IPS-18a (cell line): Measurements from ENCODE around the gene SYNDIG1.

Experiments used
- H3K27ac ChIP-seq: one replicate; pipeline ENCODE4 v1.5.1; 2013; ENCODE audit warnings: low read length
- H3K27me3 ChIP-seq: one replicate; pipeline ENCODE4 v1.6.1; 2013; ENCODE audit warnings: mild to moderate bottlenecking, low read length; ENCODE audit not compliant: control insufficient read depth, insufficient read depth
- H3K36me3 ChIP-seq: one replicate; pipeline ENCODE4 v1.6.1; 2013; ENCODE audit warnings: low read depth, low read length; ENCODE audit not compliant: control insufficient read depth
- H3K4me1 ChIP-seq: one replicate; pipeline ENCODE4 v1.6.1; 2013; ENCODE audit warnings: low read depth, low read length; ENCODE audit not compliant: control insufficient read depth
- H3K4me3 ChIP-seq: one replicate; pipeline ENCODE4 v1.5.1; 2013; ENCODE audit warnings: low read length
- H3K9ac ChIP-seq: one replicate; pipeline ENCODE4 v1.6.1; 2013; ENCODE audit warnings: mild to moderate bottlenecking, low read length, moderate library complexity
- H3K9me3 ChIP-seq: one replicate; pipeline ENCODE4 v1.6.1; 2013; ENCODE audit warnings: low read depth, low read length; ENCODE audit not compliant: control insufficient read depth

SYNDIG1 gene

GRCh38 chr20:24535941-24536730, 66.7 kb downstream of the SYNDIG1 start:
- Histone ChIP-seq H3K27ac (no peak overlapping the region), H3K27me3 (no peaks in the 10 kb centered on the region), H3K4me3 (no peak overlapping the region), H3K9ac (no peak overlapping the region), H3K36me3 (no peaks in the 10 kb centered on the region), H3K4me1 (no peaks in the 10 kb centered on the region), H3K9me3 (no peaks in the 10 kb centered on the region)

- Histone ChIP-seq H3K9me3 (no peaks in the 10 kb centered on the region), H3K27ac (no peak overlapping the region), H3K4me3 (no peak overlapping the region), H3K9ac (no peak overlapping the region), H3K27me3 (no peaks in the 10 kb centered on the region), H3K36me3 (no peaks in the 10 kb centered on the region), H3K4me1 (no peaks in the 10 kb centered on the region)
Measured at GRCh38 chr20:24537210-24537609, 67.8 kb downstream of the SYNDIG1 start.

GRCh38 chr20:24542721-24543120, 73.3 kb downstream of the SYNDIG1 start:
- H3K9me3 ChIP-seq: no peaks in the 10 kb centered on the region

GRCh38 chr20:24543168-24543567, 73.7 kb downstream of the SYNDIG1 start:
- Histone ChIP-seq H3K27ac (no peak overlapping the region), H3K9ac (no peak overlapping the region), H3K4me3 (no peak overlapping the region), H3K9me3 (no peaks in the 10 kb centered on the region), H3K36me3 (peaks cover 11% of the 10 kb centered on the region), H3K27me3 (no peaks in the 10 kb centered on the region), H3K4me1 (no peaks in the 10 kb centered on the region)

More at GRCh38 chr20:24542721-24543120, 73.3 kb downstream of the SYNDIG1 start:
- Histone ChIP-seq H3K36me3 (peaks cover 10% of the 10 kb centered on the region), H3K4me1 (no peaks in the 10 kb centered on the region), H3K27me3 (no peaks in the 10 kb centered on the region), H3K9ac (no peak overlapping the region), H3K27ac (no peak overlapping the region), H3K4me3 (no peak overlapping the region)

GRCh38 chr20:24543741-24544140, 74.3 kb downstream of the SYNDIG1 start:
- peaks cover 11% of the 10 kb centered on the region for H3K36me3 ChIP-seq
- no peaks in the 10 kb centered on the region for H3K4me1 ChIP-seq
- no peak overlapping the region for H3K9ac ChIP-seq
- H3K9me3 ChIP-seq: no peaks in the 10 kb centered on the region
- H3K27ac ChIP-seq: no peak overlapping the region
- H3K27me3 ChIP-seq: no peaks in the 10 kb centered on the region
- no peak overlapping the region for H3K4me3 ChIP-seq

- Histone ChIP-seq H3K36me3 (peaks cover 11% of the 10 kb centered on the region), H3K4me3 (no peak overlapping the region), H3K27ac (no peak overlapping the region), H3K9me3 (no peaks in the 10 kb centered on the region), H3K4me1 (no peaks in the 10 kb centered on the region), H3K9ac (no peak overlapping the region), H3K27me3 (no peaks in the 10 kb centered on the region)
Measured at GRCh38 chr20:24544371-24544770, 74.9 kb downstream of the SYNDIG1 start.

GRCh38 chr20:24545168-24545567, 75.7 kb downstream of the SYNDIG1 start:
- Histone ChIP-seq H3K4me3 (no peak overlapping the region), H3K27me3 (no peaks in the 10 kb centered on the region), H3K27ac (no peak overlapping the region), H3K36me3 (peaks cover 11% of the 10 kb centered on the region), H3K9ac (no peak overlapping the region), H3K4me1 (no peaks in the 10 kb centered on the region), H3K9me3 (no peaks in the 10 kb centered on the region)

GRCh38 chr20:24546232-24546892, 76.9 kb downstream of the SYNDIG1 start:
- Histone ChIP-seq H3K9ac (no peak overlapping the region), H3K27me3 (no peaks in the 10 kb centered on the region), H3K9me3 (no peaks in the 10 kb centered on the region), H3K4me3 (no peak overlapping the region), H3K27ac (no peak overlapping the region), H3K36me3 (peaks cover 11% of the 10 kb centered on the region), H3K4me1 (no peaks in the 10 kb centered on the region)

GRCh38 chr20:24547967-24548366, 78.5 kb downstream of the SYNDIG1 start:
- Histone ChIP-seq H3K36me3 (peaks cover 11% of the 10 kb centered on the region), H3K4me1 (no peaks in the 10 kb centered on the region), H3K9me3 (no peaks in the 10 kb centered on the region), H3K27me3 (no peaks in the 10 kb centered on the region), H3K27ac (no peak overlapping the region), H3K9ac (no peak overlapping the region), H3K4me3 (no peak overlapping the region)

- Histone ChIP-seq H3K4me3 (no peak overlapping the region), H3K27ac (no peak overlapping the region), H3K9ac (no peak overlapping the region), H3K9me3 (peaks cover 5% of the 10 kb centered on the region), H3K36me3 (no peaks in the 10 kb centered on the region), H3K27me3 (no peaks in the 10 kb centered on the region), H3K4me1 (no peaks in the 10 kb centered on the region)
Measured at GRCh38 chr20:24559114-24559732, 89.8 kb downstream of the SYNDIG1 start.

- Histone ChIP-seq H3K9ac (no peak overlapping the region), H3K27me3 (no peaks in the 10 kb centered on the region), H3K4me3 (no peak overlapping the region), H3K27ac (no peak overlapping the region), H3K36me3 (no peaks in the 10 kb centered on the region), H3K9me3 (peaks cover 5% of the 10 kb centered on the region), H3K4me1 (no peaks in the 10 kb centered on the region)
Measured at GRCh38 chr20:24560571-24561491, 91.4 kb downstream of the SYNDIG1 start.
